Measurements from ENCODE around the gene CPSF4L.
"Not testable (repeated sequence)": the region's sequence is repeated elsewhere in the genome, so short reads cannot be mapped to it uniquely, and the experiment has no call there.

CPSF4L gene, protein sequence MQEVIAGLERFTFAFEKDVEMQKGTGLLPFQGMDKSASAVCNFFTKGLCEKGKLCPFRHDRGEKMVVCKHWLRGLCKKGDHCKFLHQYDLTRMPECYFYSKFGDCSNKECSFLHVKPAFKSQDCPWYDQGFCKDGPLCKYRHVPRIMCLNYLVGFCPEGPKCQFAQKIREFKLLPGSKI

DNA sequence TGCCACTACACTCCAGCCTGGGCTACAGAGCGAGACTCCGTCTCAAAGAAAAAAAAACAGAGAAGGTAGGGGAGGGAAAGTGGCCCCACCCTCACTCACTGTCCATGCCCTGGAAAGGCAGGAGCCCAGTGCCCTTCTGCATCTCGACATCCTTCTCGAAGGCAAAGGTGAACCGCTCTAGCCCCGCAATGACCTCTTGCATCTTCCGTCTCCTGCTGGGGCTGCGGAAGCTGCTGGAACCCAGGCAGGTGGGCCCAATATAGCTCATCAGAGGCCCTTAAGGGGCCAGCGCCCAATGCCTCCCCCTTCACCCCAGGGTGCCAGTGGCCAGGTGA lies at the start of gene CPSF4L:
Gene CPSF4L, minus strand, starts transcription at position 264 of the 335 bp plus-strand sequence. Its CDS starts 62 bp downstream, at position 202.
- no peak for DNase-seq

DNA sequence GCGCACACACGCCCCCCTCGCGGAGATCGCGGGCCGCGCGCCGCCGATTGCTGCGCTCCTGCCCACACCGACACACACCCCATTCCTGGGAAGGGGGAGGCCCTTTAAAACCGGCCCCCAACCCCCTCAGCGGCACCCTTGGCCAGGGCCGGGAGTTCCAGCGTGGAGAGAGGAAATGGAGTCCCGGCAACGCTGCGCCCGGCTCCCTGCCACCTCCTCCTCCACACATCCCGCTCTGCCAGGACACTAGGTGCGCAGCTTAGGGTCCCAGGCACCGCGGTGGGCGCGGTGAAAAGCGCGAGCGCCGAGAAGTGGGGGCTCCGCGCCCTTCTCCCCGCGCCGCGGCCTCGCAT lies 49.7 kb upstream of the CPSF4L start:
- DNase-seq: no peak

DNA sequence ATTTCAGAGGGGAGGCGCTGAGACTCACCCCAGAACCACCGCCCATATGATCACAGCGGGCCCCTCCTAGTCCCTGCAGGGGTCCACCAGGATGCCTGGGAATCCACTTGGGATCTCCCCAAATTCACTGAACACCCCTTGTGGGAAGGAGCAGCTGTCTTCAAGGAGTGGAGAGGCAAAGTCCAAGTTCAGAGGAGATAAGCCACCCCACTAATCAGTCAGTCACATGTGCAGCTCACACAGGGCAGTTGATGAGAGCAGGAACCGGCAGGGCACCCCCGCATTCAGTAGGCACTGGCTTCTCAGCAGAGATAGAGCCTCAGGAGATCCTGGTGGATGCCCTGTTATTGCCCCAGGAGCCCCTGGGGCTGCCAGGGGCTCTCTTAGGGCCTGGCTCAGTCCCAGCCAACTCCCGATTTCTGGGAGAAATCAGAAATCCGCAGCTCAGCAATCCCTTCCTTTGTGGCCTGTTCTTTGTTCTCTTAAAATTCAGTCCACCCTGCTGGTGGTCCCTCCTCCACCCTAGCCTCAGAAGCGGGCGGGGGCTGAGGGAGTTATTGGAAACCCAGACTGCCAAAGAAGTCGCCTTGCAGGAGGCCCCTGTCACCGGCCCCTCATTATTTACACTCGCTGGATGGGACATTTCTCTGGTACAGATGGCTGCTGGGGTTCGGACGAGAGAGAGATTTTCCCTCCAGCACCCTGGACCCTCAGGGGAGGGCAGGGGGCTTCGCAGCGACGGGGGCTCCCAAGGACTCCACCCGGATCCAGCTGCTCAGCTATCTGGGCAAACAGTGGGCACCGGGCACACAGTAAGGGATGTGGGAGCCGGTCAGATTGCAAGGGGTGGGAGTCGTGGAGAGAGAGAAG lies 48.3 kb upstream of the CPSF4L start:
- no peak for DNase-seq

DNA sequence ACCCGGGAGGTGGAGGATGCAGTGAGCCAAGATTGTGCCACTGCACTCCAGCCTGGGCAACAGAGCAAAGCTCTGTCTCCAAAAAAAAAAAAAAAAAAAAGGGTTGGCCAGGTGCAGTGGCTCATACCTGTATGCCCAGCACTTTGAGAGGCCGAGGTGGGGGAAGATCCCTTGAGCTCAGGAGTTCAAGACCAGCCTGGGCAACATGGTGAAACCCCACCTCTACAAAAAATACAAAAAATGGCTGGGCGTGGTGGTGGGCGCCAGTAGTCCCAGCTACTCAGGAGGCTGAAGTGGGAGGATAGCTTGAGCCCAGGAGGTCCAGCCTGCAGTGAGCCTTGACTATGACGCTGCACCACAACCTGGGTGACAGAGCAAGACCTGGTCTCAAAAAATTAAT lies 47.3 kb upstream of the CPSF4L start:
- DNase-seq: not testable (repeated sequence)

DNA sequence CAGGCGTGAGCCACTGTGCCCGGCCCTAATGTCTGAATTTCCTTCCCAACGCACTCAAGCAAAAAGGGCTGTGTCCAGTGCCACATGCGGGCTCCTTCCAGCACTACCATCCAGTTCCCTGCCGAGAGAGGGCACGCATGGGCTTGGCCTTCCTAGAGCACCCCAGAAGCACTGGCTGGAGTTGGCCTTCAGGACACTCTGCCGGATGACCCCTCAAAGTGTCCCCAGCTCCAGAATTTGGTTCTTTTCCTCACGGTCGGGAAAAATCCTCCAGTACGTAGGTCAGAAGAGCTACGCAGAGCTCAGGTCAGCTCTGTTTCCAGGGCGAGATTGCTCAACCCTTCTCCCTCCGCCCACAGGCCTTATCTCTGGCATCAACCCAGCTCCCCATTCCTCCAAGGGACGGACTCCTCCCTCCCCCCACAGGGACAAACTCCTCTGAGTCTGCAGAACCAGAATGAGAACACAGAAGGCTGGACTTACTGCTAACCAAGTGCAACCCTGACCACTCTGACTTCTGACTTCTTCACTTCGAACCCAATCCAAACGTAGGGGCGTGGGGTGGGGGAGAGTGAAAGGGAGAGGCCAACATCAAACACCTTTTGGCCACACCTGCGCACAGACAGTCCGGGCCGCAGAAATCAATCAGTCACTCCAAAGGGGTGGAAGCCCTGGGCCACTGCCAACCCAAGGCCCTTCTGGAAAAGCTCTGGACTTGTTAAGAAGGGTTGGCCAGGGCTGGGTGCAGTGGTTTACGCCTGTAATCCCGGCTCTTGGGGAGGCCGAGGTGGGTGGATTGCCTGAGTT lies 46.5 kb upstream of the CPSF4L start:
- DNase-seq: no peak

DNA sequence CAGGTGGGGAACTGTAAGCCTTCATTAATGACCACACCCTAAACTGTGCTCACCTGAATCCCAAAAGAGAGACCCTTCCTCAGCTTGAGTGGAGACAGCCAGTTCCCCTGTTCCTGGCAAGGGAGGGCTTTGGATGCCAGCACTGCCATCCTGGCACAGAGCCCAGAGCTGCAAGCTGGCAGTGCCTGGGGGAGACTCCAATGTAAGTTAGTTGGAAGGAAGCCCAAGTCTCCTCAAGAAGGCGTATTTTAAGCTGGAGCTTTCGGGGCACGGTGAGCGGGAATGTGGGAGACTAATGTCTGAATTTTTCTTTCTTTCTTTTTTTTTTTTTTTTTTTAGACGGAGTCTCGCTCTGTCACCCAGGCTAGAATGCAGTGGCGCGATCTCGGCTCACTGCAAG lies 45.5 kb upstream of the CPSF4L start:
- no peak for DNase-seq

DNA sequence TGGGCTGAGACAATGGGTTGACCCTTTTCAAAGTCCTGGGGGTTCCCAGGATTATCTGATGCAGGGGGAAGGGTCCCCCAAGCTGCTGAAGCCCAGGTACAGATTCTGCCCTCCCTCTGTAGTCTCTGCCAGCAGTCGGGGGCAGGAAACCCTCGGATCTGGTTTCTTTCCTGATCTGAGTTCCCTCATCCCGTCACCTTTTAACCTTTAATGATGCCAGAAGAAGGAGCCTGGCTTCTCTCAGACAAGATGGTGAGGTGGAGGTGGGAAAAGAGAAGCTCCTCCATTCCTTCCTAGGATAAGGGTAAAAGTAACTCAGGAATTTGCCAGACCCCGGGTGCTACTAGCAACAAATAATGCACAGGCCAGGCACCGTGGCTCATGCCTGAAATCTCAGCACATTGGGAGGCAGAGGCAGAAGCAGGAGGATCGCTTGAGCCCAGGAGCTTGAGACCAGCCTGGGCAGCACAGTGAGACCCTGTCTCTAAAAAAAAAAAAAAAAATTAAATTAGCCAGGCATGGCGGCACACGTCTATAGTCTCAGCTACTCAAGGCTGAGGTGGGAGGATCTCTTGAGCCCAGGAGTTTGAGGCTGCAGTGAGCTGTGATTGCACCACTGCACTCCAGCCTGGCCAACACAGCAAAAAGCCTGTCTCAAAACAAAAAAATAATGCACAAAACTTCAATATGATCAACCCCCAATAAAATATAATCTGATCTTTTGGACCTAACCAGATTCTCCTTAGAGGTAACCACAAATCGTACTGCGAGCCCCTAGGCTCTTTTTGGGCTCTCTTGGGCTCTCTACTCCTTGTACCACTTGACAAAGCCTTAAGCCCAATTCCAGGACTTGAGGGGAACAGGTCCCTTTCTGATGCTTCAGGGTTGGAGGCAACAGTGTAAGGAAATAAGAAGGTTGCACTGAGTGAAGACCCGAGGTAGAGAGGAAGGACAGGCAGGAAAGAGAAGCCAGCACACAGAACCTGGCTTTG lies 44.5 kb upstream of the CPSF4L start:
- DNase-seq: no peak

DNA sequence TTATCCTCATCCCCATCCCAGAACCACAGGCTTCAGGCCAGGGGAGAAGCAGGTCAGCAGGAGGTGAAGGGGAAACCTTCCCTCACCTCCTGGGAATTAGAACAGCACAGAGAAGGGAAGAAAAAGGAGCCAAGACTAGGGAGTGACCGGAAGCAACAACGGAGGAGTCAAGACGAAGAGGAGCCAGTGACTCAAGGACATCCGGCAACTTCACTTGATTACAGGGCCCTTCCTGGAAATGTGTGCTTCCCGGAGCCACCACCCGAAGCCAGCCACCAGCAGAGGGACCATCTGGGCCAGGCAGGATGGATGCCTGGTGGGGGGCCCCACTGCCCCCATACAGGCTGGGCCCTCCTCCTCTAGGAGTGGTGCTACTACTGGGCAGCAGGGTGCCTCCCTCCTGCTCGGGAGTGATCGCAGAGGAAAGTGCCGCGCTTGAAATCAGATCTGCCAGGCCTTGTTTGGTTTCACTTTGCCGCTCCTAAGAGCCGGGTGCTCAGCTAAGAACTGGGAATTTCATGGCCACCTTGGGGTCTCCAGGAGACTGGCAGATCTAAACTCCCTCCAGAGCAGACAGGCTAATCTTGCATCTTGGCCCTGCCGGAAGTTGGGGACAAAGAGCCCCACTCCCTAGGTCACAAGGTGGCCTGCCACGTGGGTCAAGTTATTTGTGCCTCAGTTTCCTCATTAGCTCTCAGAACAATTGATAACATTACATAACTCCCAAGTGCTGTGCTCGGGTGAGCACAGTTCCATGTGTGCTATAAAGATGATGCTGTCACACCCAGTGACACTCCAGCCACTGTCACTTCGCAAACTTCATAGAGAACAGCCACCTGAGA lies 43.5 kb upstream of the CPSF4L start:
- no peak for DNase-seq

DNA sequence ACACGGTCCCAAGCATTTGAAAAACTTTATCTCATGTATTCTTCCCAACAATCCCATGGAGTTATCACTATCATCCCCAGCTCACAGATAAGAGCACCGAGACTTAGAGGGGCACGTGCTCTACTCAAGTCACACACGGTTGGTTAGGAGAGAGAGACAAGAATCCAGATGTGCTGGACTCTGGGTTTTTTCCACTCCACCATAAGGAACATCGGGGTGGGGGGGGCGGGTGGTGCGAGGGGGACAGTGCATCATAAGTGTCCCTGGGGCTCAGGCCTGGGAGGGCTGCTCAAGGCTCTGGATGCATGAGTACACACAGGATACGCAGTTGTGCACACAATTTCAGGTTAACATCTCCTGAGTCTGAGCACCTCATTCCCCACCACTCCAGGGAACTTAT lies 42.8 kb upstream of the CPSF4L start:
- DNase-seq: no peak

DNA sequence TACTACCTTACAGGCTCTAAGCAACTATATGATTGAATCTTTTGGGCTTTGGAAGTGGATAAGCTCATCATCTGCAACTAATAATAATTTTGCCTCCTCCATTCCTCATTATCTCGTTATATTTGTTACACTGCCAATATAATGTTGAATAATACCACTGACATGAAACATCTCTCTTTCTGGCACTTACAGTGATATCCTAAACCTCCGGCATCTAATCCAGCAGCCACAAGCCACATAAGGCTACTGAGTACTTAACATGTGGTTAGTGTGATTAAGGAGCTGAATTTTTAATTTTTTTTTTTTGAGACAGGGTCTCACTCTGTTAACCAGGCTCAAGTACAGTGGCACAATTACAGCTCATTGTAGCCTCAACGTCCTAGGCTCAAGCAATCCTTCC lies 40.5 kb upstream of the CPSF4L start:
- no peak for DNase-seq

DNA sequence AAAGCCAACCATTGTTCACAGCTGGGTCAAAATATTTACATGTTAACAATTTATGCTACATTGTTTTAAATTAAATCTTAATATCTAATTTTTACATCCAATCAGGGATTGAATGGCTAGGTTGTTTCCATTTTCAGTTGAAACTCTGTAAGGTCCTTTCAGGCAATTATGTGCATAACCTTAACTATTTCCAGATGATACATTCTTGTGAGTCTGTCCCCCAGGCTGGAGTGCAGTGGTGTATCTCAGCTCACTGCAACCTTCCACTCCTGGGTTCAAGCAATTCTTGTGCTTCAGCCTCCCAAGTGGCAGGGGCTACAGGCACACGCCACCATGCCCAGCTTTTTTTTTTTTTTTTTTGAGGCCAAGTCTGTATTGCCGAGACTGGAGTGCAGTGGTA lies 39.7 kb upstream of the CPSF4L start:
- no peak for DNase-seq

DNA sequence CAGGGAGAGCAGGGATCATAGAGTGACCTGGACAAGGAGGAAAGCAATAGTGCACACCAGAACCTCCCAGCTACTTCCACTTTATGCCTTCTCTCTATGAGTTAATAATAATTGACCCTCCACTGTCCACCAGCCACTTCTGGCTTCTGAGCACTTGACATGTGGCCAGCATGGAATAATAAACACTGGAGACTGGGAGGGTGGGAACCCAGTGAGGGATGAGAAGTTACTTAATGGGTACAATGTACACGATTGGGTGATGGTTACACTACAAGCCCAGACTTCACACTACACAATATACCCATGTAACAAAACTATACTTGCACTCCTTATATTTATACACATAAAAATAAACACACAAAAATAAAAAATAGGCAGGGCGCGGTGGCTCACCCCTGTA lies 38.7 kb upstream of the CPSF4L start:
- no peak for DNase-seq

DNA sequence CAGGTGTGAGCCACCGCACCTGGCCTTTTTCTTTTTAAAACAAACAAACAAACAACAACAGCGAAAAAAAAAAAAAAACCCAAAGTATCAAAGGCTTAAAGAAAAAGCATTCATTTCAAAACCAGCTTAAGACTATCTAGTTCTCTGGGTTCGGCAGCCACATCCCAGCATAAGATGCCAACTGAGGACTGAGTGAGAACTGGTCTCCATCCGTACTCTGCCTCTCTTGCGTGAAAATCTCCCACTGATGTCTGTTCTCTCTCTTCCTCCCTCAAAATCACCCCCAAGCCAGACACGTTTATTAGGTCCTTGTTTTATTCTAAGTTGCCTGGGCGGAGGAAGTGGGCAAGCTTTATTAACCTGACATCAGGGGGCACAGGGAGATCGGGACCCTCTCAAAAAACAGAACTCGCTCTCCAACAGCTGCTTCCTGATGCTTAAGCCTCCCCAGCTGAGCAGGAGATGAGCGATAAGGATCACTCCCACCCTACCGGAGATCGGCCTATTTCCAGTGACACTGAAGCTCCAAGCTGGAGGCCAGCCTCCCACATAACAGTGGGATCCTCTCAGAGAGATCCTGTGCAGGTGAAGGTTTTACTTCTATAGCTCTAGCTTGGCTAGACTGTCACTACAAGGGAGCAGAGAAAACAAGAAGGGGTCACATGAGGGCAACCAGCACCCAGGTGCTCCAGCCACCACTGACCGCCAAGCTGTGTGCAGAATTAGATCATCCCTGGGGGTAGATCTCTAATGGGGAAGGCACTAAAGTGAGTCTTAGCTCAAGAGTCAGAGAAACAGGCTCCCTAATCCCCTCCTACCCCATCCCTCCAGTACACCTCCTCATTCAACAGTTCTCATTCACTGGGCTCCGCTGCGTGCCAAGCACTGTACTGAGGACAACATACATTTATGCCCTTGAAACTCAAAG lies 36.5 kb upstream of the CPSF4L start:
- DNase-seq: no peak

DNA sequence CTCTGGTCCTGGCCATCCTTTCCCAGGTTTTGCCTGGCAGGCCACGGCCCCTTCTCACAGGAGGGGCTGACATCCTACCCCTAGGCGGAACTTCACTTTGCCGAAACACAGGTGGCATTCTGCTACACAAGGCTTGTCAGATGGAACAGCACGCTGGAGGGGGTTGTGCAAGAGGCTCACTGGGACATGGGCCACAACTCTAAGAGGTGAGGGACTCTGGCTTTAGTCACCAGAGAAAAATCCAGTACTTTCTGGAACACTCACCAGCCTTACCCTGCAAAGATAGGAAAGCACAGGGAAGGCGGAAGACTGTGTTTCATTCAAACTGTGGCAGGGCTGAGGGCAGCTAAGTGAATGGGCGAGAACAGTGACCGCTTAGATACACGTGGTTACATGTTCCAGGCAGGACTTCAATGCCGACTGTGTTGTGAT lies 31.8 kb upstream of the CPSF4L start:
- DNase-seq: no peak

DNA sequence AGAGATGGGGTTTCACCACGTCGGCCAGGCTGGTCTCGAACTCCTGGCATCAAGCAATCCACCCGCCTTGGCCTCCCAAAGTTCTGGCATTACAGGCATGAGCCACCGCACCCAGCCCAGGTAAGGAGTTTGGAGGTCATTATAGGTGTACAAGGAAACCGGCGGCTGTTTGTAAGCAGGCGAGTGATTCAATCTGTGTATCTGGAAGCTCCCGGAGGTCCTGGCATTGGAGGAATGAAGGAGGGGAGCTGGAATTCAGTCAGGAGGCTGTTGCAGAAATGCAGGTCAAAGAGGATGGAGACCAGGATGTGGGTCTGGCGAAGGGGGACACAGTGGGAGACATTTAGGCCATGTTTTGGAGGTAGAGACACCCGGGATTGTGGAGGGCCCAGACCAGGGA lies 31.4 kb upstream of the CPSF4L start:
- DNase-seq: no peak

DNA sequence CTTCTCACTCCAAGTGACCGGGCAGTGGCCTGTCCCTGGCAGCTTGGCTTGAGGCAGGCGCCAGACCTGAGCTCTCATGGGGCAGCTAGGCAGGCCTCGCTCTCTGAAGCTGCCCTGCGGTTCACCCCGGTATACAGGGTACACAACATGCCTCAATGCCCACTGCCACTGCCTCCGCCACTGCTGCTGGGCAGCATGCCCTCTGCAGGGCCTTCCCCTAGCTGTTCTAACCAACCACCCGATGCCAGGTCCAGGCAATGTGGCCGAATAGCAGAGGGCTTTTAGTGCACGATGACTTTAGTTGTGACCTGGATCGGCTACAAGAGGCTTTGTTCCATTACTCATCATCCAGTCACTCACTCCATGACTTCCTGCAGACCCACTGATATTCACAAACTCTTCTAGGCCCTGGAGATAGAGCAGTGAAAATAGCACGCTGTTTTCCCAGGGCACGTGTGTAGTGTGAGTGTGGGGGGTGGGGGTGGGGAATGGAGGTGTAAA lies 30.4 kb upstream of the CPSF4L start:
- no peak for DNase-seq

DNA sequence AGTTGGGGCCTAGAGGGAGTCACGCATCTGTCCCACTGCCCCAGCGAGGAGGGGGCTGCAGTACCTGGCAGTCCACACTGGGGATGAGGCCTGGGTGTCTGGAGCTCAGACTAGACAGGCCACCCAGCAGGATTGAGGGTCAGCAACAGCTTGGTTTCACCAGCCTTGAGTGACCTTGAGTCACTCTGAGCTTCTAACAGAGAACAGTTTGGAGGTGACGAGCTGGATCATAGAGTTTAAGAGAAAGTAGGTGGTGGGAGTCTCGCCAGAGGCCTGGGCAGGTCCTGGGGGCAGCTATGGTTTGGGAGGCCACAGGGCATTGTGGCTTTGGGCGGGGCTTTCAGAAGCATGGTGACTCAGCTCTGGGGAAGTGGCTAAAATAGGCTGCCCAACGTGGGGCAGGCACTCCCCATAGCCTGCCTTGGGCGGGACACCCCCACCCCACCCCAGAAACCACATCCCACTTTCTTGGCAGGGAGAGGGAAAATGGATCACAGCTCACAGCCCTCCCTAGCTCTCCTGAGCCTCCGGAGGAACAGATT lies 29.7 kb upstream of the CPSF4L start:
- DNase-seq: no peak

DNA sequence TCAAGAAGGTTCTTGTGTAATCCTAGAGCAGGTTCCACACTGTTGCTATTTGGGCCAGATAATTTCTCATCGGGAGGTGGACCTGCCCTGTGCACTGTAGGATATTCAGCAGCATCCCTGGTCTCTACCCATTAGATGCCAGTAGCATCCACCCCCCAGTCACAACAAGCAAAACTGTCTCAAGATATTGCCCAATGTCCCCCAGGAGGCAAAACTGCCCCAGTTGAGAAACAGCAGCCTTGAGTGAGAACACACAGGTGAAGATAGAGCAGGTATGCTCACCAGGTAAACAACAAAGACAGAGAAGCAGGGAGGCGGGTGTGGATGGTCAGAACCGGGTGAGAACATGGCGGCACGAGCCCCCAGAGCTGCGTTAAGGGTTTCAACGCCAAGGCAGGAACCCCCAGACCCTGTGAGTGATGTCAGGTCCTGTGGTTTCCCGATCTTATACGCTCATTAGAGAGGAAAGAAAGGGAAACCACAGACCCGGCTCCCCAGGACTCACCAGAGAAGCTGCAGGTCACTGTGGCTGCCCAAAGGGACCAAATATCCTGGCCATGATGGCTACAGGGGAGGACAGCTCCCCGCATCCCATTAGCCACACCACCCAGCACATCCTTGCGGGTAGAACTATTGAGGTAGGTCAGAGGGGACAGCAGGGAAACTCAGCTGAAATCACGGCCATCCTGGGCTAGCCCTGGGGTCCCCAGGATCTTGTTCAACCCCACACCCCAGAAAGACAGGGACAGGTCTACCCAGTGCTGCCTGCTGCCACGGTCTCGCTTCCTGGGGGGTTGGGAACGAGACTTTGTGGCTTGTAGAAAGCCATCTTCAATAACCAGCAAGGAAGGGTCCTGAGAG lies 28.9 kb upstream of the CPSF4L start:
- DNase-seq: no peak

All from stimulated activated CD4-positive, alpha-beta T cell treated with anti-CD3 and anti-CD28 coated beads, Interleukin-12 subunit alpha, Interleukin-12 subunit beta, amount 100 ng/mL, for 4 hours (primary cell).